Jurkat, Clone E6-1 (cell line): ENCODE results near the gene DHCR24.

Source experiments
- DNase-seq: peaks from one replicate; pipeline ENCODE4 v3.0.0-alpha.2; 2011; ENCODE audit warnings: low read depth, low spot score
- H3K4me3 ChIP-seq: 2 replicates; pipeline ENCODE4 v1.5.1; 2011; ENCODE audit warnings: mild to moderate bottlenecking, low read length, control low read depth, moderate library complexity

Gene DHCR24

GRCh38 chr1:54809496-54810074 lies 77.4 kb downstream of the DHCR24 start:
- no peak overlapping the region for H3K4me3 ChIP-seq
- DNase-seq: no peak

- DNase-seq: no peak
- H3K4me3 ChIP-seq: no peak overlapping the region
These were observed 78.4 kb downstream of the DHCR24 start for GRCh38 chr1:54808443-54809207.

- DNase-seq: no peak
- no peak overlapping the region for H3K4me3 ChIP-seq
These were observed 79.2 kb downstream of the DHCR24 start for GRCh38 chr1:54807756-54808155.

- no peak for DNase-seq
- H3K4me3 ChIP-seq: no peak overlapping the region
These were observed 79.9 kb downstream of the DHCR24 start for GRCh38 chr1:54806931-54807611.

- H3K4me3 ChIP-seq: no peak overlapping the region
- DNase-seq: no peak
These were observed 81.0 kb downstream of the DHCR24 start for GRCh38 chr1:54805981-54806381.

- no peak overlapping the region for H3K4me3 ChIP-seq
These were observed 81.5 kb downstream of the DHCR24 start for GRCh38 chr1:54805466-54805865.

GRCh38 chr1:54804471-54805132 lies 82.4 kb downstream of the DHCR24 start:
- DNase-seq: no peak
- no peak overlapping the region for H3K4me3 ChIP-seq

More at GRCh38 chr1:54805466-54805865, 81.5 kb downstream of the DHCR24 start:
- DNase-seq: no peak

GRCh38 chr1:54803761-54804470 lies 83.1 kb downstream of the DHCR24 start:
- H3K4me3 ChIP-seq: no peak overlapping the region
- DNase-seq: no peak

- no peak within 1 kb of the TSS for H3K4me3 ChIP-seq
- no peak for DNase-seq
These were observed 85.9 kb downstream of the DHCR24 start, which contains the start of gene TTC22 for GRCh38 chr1:54800899-54801759. Gene TTC22 (minus strand): TSS chr1:54801323. CDS start chr1:54801163, 160 bp downstream.

- no peak for DNase-seq
- no peak overlapping the region for H3K4me3 ChIP-seq
These were observed 86.7 kb downstream of the DHCR24 start for GRCh38 chr1:54800041-54800898.
